NCI-H2107 treated with DMSO at 0.1 percent for 48 hours (cell line): ENCODE measurements around the gene MRPL32.

ENCODE experiments used
- DNase-seq: peaks from one replicate; lab custom pipeline; 2025; ENCODE audit not compliant: unreplicated experiment; lab: John Stamatoyannopoulos, UW

MRPL32 gene

GRCh38 chr7:42964849-42965805 is 33.0 kb downstream of the MRPL32 start:
- DNase-seq, result no peak

DNA sequence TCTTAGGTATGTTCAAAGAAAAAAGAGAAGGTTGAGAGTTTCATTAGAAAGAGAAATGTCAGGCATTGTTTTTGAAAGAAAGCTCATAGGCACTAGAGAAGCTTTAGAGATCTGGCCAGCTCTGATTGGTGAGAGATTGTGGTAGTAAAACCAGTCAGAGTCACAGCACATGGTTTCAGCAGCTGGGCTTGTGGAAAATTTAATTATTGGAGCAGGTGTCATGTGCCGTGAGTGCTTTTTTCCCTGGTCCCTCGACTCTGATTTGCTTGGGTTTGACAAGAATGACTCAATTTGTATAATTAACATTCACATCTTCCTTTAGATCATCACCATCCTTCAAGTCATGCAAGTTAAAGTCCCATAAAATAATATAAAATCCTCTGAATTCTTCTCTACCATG is 35.2 kb downstream of the MRPL32 start:
- no peak for DNase-seq

- DNase-seq, result no peak
Observed at GRCh38 chr7:42972699-42973500, 40.7 kb downstream of the MRPL32 start.

- no peak for DNase-seq
Observed at GRCh38 chr7:42976371-42976770, 44.2 kb downstream of the MRPL32 start.

DNA sequence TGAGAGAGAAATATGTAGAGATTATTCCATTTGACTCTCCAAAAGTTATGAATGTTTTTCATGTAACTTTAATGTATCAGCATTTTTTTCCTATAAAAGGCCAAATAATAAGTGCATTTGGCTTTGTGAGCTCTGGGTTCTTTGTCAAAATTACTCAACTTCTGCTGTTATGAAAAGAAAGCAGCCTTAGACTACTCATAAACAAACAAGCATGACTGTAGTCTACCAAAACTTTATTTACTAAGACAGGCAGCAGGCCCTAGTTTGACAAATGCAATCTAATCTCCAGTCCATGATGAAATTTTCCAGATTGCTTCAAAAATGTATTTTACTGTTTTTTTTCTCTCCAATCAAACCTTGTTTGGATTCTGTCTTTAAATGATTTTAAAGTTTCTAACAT is 46.3 kb downstream of the MRPL32 start:
- DNase-seq, result no peak

DNA sequence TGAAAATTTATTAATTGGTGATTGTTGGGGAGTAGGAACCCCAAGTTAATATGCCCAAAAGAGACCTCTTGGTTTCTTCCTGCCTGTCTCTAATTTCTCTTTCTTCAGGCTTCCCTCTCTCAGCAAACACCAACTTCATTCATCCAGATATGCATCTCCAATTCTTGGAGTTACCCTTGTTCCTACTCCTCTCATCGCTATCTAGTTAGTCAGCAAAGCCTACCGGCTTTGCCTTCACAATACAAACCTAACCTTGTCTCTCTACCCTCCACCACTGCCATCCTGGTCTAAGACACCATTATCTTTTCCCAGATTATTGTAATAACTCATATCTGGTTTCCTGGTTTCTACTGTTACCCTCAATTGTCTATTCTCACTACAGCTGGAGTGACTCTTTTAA is 47.9 kb downstream of the MRPL32 start:
- DNase-seq, result no peak

DNA sequence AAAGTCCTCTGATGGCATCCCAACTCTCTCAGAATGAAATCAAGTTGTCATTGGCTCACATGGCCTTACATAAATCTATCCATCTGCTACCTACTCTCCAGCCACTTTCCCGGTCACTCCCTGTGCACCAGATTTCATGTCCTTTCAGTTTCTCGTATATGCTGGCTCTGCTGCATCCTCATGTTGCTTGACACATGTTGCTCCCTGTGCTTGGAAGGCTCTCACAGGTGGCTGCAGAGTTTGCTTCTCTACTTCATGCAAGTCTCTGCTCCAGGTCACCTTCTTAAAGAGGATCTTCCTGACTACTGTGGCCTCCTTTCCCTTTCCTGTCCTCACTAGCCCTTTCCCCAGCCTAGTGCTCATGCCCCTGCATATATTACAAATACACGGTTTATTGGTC is 48.3 kb downstream of the MRPL32 start:
- no peak for DNase-seq

DNA sequence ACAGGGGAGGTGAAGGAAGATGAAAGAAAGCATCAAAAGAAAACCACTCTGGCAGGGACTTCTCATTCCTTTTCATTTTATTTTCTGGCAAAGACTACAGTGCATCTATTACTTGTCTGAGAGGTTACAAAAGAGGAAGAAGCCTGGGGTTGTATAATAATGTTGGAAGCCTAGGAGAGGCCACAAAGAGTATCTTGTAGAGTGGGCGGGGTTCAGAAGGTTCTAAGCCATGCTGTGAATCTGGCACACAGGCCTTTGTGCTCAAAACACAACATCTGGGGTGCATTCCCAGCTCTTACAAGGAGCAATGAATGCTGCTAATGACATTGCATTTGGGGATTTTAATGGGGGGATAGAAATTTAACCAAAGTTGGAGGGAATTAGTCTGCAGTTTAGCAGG is 49.4 kb downstream of the MRPL32 start:
- DNase-seq, result no peak

DNA sequence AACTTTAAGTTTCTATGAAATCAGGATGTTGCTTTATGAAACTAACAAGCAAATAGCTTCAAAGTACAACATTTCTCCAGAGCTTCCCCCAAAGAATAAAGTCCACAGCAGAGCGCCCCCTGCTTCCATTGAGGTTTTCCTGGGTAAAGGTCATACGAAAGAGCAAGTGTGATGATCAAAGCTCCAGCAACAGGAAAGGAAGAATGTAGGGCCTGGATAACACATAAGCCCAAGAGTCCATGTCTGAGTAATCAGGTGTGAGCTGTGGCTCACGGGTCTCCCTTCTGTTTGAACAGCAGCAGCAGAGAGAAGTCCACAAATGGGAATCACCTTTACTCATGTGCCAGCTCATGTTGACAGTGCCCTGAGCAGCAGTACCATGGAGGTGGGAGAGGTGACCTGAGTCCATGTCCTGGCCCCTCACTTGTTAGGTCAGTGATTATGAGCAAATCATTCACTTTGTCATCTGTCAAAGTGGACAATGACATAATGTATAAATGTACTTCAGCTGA is 50.5 kb downstream of the MRPL32 start:
- DNase-seq, result no peak

GRCh38 chr7:42984137-42984536 is 52.0 kb downstream of the MRPL32 start:
- DNase-seq, result no peak

GRCh38 chr7:42986213-42986612 is 54.0 kb downstream of the MRPL32 start:
- no peak for DNase-seq

DNA sequence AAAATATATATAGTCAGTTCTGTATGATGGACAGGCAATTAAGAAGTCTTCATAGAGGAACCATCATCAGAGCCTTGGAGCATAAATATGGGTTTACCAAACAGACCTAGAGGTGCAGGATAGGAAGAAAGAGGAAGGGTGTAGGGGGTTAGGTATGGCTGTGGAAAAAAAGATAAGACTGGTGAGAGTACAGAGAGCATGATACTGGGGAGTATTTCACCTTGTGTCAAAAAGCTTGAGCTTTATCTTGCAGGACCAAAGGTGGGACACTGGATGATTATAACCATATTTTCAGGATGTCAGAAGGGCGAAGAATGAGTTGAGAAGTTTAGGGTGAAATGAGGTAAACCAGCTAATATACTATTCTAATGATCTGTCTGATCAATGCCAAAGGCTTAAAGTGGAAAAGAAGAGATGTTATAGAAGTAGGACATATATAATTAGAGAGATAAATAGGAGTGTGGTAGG is 54.6 kb downstream of the MRPL32 start:
- DNase-seq, result no peak
